HG03378 (cell line): ENCODE results near the gene IGF2BP2.
"Not testable (repeated sequence)": the region's sequence is repeated elsewhere in the genome, so short reads cannot be mapped to it uniquely, and the experiment has no call there.

Source experiments
- ATAC-seq: cut with Tn5 transposase; IDR thresholded peaks from one replicate; pipeline ENCODE4 v1.9.1; 2021; ENCODE audit warnings: mild to moderate bottlenecking, moderate library complexity; ENCODE audit not compliant: unreplicated experiment

Gene IGF2BP2

DNA sequence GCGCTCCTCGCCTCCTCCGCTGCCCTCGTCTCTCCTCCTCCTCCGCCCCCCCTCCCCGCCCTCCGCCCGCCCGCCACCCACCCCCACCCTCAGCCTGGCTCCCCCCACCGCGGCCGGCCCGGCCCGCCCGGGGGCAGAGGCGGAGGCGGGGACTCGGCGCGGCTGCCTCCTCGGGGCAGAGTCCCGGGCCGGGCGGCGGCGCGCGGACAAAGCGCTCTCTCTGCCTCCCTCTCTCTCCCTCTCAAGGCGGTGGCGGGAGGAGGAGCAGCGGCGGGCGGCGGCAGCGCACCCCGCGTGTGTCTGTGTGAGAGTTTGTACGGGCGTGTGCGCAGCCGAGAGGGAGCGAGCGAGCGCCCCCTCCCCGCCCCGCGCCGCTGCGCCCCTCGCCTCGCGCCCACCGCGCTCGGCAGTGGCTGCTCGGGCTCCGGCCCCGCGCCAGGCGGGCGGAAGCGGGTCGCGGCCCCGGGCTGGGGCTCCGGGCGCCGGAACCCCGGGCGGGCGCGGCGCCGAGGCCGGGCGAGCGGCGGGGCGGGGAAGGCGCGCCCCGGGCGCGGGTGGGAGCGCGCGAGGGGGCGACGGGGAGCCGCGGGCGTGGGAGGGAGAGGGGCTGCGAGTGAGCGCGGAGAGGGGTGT, at the start of gene IGF2BP2:
Gene IGF2BP2 (minus strand): TSS at position 37 of the 633 bp plus-strand sequence. CDS start 82 bp downstream, outside the sequence.
- no peak for ATAC-seq

- no peak for ATAC-seq
Observed at GRCh38 chr3:185874119-185874518, 49.3 kb upstream of the IGF2BP2 start.

DNA sequence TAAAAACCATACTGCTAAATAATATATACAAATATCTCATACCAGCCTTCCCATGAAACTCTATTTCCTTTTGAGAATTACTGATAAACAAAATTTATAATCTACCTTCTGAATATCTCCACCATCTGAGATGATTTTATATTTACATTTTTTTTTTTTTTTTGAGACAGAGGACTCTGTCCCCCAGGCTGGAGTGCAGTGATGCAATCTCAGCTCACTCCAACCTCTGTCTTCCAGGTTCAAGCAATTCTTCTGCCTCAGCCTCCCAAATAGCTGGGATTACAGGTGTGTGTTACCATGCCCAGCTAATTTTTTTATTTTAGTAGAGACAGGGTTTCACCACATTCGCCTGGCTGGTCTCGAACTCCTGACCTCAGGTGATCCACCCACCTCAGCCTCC, 42.8 kb upstream of the IGF2BP2 start:
- no peak for ATAC-seq

DNA sequence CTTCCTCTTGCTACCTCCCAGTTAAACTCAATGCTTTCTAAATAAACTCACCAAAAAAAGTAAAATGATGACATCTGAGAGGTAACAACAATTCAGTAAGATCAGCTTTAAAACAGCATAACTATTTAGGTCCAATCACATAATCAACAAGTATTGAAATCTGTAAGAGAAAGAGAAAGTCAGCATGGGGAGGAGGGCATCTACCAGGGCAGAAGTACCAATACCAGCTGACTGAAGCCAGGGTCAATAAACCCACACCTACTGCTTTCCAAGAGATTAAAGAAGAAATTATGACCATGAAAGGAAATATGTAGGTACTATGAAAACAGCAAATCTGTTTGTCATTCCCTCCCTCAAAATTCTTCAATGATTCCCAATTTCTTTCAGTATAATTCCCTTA, 42.2 kb upstream of the IGF2BP2 start:
- no peak for ATAC-seq

DNA sequence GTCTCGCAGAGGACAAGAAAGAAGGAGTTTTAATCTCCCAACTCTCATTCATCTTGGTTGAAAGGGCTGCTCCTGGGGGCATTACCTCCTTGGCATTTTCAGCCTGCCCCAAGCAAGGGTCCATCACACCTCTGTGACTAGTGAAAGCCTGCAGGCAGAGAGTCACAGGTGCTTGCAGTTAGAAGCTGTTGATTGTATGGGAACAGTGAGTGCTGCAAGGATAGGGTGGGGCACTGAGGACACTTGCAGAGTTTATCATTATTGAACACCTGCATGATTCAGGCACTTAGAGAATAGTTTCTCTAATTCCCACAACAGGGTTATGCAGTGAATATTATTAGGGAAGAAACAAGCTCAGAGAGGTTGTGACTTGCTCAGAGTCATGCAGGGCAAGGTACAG, 41.7 kb upstream of the IGF2BP2 start:
- ATAC-seq, result no peak

- ATAC-seq, result no peak
Observed at GRCh38 chr3:185865247-185865646, 40.4 kb upstream of the IGF2BP2 start.

GRCh38 chr3:185864767-185865166, 39.9 kb upstream of the IGF2BP2 start:
- ATAC-seq, result no peak

- no peak for ATAC-seq
Observed at GRCh38 chr3:185862920-185863319, 38.1 kb upstream of the IGF2BP2 start.

DNA sequence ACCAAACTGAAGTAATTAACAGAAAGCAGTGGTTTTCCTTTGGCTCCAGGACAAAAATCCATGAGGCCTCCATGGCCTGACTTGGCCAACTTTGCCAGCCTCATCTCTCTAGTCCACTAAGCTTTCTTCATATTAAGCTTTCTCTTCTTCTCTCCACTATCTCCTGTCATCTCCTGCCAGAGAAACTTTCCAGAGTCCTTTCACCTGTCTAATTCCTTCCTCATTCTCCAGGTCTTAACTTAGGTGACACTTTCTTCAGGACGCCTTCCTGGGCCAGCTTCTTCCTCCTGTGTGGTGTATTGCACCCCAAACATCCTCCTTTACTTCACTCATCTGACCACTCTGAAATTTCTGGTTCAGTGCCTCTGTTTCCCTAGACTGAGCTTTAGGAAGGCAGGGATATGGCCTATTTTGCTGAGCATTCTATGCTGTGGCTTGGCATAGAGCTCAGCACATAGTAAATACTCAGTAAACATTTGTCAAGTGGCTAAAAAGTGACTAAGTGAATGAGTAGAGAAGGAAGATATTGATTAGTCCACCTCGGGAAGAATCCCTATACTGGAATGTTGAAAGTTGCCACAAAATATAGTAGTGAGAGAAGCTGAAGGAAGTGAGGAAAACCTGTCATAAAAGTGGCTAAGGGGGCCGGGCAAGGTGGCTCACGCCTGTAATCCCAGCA, 34.6 kb upstream of the IGF2BP2 start:
- no peak for ATAC-seq

DNA sequence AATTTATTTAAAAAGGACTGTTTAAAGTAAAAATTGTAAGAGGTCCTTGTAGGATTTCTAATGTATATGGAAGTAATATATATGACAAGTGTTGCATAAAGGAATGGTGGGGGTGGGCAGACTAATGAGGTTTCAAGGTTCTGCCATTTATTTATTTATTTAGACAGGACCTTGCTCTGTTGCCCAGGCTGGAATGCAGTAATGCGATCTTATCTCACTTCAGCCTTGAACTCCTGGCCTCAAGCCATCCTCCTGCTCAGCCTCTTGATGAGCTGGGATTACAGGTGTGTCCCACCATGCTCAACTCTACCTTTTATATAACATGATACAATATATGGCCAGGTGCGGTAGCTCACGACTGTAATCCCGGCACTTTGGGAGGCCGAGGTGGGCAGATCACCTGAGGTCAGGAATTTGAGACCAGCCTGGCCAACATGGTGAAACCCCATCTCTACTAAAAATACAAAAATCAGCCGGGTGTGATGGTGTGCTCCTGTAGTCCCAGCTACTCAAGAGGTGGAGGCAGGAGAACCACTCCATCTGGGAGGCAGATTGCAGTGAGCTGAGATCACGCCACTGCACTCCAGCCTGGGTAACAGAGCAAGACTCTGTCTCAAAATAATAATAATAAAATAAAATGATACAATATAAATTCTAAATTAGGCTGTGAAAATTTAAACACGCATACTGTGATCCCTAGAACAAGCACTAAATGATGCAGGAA, 33.8 kb upstream of the IGF2BP2 start:
- no peak for ATAC-seq

DNA sequence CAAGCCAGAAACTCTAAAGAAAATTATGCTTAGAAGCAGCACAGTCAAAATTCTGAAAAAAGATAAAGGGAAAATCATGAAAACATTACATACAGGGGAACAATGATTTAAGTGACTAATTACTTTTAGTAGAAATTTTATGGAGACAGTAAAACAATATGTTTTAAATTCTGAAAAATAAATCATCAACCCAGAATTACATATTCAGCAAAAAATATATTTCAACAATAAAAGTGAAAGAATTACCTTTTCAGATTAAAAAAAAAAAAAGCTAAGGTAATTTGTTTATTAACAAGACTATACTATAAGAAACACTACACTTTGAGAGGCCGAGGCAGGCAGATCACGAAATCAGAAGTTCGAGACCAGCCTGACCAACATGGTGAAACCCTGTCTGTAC, 32.4 kb upstream of the IGF2BP2 start:
- no peak for ATAC-seq

DNA sequence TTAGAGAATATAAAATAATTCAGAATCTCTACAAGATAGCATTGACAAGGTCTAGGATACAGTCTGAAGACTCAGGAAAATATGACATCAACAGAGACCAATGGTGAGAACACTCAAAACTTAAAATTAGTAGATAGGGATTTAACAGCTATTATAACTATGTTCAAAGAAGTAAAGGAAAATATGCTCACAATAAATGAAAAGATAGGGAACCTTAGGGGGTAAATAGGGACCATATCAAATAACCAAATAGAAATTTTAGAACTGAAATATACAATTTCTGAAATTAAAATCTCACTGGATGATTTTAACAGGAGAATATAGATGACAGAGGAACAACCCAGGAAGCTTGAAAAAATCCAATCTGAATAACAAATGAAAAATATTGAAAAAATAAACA, 31.8 kb upstream of the IGF2BP2 start:
- ATAC-seq, result no peak

GRCh38 chr3:185853771-185854170, 28.9 kb upstream of the IGF2BP2 start:
- not testable (repeated sequence) for ATAC-seq

DNA sequence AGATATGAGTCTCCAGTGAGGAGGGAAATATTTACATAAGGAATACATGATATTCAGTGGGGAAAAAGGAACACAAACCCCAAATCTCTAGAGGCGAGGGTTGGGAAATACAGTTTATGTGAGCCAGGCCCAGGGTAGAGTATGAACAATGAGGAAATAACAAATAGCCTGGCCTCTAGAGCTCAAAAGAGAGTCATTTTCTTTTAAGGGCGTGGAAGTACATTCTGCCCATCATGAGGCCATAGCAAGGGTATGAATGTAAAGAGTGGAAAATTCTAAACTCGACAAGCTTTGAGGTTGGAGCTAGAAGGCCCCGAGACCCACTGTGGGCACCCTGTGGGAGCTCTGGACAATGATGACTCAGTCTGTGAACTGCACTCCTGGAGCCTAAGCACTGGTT, 27.8 kb upstream of the IGF2BP2 start:
- no peak for ATAC-seq

GRCh38 chr3:185851959-185852358, 27.1 kb upstream of the IGF2BP2 start:
- no peak for ATAC-seq

GRCh38 chr3:185851046-185851445, 26.2 kb upstream of the IGF2BP2 start:
- ATAC-seq, result no peak

- no peak for ATAC-seq
Observed at GRCh38 chr3:185847506-185847905, 22.7 kb upstream of the IGF2BP2 start.

GRCh38 chr3:185846037-185846436, 21.2 kb upstream of the IGF2BP2 start:
- no peak for ATAC-seq

- ATAC-seq, result no peak
Observed at GRCh38 chr3:185844051-185844450, 19.2 kb upstream of the IGF2BP2 start.

- ATAC-seq, result no peak
Observed at GRCh38 chr3:185843635-185844034, 18.8 kb upstream of the IGF2BP2 start.

DNA sequence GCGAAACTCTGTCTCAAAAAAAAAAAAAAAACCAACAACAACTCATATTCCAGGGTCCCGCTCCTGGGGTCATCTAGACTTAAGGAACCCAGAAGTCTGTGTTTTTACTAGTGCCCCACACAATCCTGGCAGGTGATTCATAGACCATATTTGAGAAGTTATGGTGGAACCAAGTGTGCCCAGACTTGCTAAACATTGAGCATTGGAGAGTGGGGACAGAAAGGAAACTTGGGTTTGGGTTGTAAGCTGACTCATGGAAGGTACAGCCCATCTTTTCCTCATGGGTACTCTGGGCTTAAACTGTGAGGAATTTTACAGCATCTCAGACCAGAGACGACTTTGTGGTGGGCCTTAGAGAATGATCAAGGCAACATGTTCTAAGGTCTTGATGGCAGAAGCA, 18.3 kb upstream of the IGF2BP2 start:
- no peak for ATAC-seq

DNA sequence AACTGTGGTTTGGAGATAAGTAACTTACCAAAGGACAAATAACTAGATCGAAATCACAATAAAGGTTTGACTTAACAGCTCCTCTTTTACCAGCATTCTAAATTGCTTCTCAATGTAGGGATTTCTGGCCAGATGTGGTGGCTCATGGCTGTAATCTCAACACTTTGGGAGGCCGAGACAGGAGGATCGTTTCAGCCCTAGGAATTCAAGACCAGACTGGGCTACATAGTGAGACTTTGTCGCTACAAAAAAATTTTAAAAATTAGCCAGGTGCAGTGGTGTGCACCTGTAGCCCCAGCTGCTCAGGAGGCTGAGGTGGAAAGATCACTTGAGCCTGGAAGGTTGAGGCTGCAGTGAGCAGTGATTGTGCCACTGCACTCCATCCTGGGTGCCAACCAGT, 17.4 kb upstream of the IGF2BP2 start:
- ATAC-seq, result no peak
